ENCODE data around the gene ADAMTS12.

DNA sequence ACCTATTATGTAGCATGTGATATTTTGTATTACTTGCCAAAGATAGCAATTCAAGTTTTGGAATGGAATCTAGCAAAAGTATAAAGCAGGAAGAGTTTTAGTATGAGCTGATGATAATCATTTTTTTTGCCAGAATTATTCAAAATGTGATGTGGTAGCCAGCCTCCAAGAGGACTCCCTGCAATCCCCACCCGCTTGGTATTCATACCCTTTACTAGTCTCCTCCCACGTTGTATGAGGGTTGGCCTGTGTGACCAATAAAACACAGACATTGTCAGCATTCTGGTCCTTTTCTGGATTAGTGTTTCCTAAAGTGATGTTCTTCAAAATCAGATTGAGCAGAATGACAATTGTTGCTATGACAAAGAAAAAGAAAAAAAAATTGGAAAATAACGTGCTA, 387.2 kb downstream of the ADAMTS12 start:
- TF ChIP-seq, protein P1, sequence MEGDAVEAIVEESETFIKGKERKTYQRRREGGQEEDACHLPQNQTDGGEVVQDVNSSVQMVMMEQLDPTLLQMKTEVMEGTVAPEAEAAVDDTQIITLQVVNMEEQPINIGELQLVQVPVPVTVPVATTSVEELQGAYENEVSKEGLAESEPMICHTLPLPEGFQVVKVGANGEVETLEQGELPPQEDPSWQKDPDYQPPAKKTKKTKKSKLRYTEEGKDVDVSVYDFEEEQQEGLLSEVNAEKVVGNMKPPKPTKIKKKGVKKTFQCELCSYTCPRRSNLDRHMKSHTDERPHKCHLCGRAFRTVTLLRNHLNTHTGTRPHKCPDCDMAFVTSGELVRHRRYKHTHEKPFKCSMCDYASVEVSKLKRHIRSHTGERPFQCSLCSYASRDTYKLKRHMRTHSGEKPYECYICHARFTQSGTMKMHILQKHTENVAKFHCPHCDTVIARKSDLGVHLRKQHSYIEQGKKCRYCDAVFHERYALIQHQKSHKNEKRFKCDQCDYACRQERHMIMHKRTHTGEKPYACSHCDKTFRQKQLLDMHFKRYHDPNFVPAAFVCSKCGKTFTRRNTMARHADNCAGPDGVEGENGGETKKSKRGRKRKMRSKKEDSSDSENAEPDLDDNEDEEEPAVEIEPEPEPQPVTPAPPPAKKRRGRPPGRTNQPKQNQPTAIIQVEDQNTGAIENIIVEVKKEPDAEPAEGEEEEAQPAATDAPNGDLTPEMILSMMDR (IDR thresholded peaks at IDR 0.05) = no peak
- no peak for TF ChIP-seq POLR2A (IDR thresholded peaks at IDR 0.05)

All from lower leg skin (tissue), 3 donors.